Choroid plexus epithelial cell (primary cell): ENCODE results near the gene NAA25.

Experiments used
- DNase-seq: peaks from one replicate; pipeline ENCODE4 v3.0.0-alpha.2; 2010; ENCODE audit warnings: low read depth
- H3K4me3 ChIP-seq: 2 replicates; pipeline ENCODE4 v1.5.1; 2011; ENCODE audit warnings: low read depth, mild to moderate bottlenecking, control low read depth, low read length, moderate library complexity
- CTCF ChIP-seq: conservative IDR thresholded peaks from 2 replicates; pipeline ENCODE4 v1.5.1; 2011; ENCODE audit warnings: low read depth, mild to moderate bottlenecking, control low read depth, inconsistent platforms, low read length, moderate library complexity

The NAA25 gene

GRCh38 chr12:111984820-111985219 lies 123.8 kb downstream of the NAA25 start:
- TF ChIP-seq CTCF, result no peak
- no peak for DNase-seq

GRCh38 chr12:111981987-111982386 lies 126.6 kb downstream of the NAA25 start:
- H3K4me3 ChIP-seq, result no peak overlapping the region
- DNase-seq, result peak; percentile 41
- no peak for TF ChIP-seq CTCF

More at GRCh38 chr12:111984820-111985219, 123.8 kb downstream of the NAA25 start:
- no peak overlapping the region for H3K4me3 ChIP-seq

GRCh38 chr12:111980598-111980997 lies 128.0 kb downstream of the NAA25 start:
- no peak for TF ChIP-seq CTCF
- H3K4me3 ChIP-seq, result no peak overlapping the region
- DNase-seq, result no peak

GRCh38 chr12:111978545-111978944 lies 130.0 kb downstream of the NAA25 start:
- no peak for TF ChIP-seq CTCF
- no peak overlapping the region for H3K4me3 ChIP-seq
- no peak for DNase-seq

- no peak for TF ChIP-seq CTCF
- H3K4me3 ChIP-seq, result no peak overlapping the region
- no peak for DNase-seq
Observed at GRCh38 chr12:111976860-111977259, 131.7 kb downstream of the NAA25 start.
